ENCODE data around the gene WASL. TPM values are rescaled to one million over a fixed set of nuclear protein-coding genes. Genes with fewer than 3 reads are reported as not detected.
"Not testable (repeated sequence)": the region's sequence is repeated elsewhere in the genome, so short reads cannot be mapped to it uniquely, and the experiment has no call there.

The WASL gene
- polyA plus RNA-seq, 1 donor (not counting 4 experiments of a cell fraction or from before 2014, with no cell fraction given): 17.5 TPM

DNA sequence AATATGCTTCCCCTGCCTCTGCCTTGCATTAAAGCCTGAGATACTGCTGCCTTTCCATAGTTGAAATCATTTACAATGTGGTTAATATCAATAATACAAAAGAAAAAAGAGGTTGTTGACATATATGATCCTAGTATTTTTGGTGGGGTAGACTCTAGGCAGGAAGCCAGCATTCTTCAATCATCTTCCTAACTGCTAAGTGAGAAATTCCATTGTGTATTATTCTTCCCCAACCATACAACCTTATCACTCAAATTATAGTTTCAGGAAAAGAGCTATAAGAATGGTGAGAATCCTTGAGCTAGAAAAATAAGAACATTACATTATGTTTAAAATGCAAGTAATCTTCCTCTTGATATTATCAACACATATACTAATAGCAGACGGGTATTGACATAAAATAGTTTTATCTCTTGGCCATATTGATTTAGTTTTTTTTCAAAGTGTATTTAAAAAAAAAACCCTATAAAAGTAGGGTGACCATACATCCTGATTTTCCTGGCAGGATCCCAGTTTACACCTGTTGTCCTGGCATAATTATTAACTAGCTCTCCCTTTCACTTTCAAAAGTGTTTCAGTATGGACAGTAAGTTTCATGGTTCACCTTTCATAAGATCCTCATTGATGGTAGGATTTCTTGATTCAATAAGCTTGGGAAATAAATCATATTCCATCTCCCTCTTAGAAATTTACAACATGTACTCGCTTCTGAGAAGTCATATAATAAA is 33.4 kb upstream of the WASL start:
- Histone ChIP-seq H3K4me2 (ENCODE audit: control insufficient read depth, extremely low read depth, insufficient read depth, low read depth, low read length) (no peak overlapping the region), H3K4me1 (ENCODE audit: control insufficient read depth, extremely low read depth, insufficient read depth, low read length) (no peaks in the 10 kb centered on the region), H3K27me3 (ENCODE audit: control insufficient read depth, extremely low read depth, insufficient read depth, low read length) (no peaks in the 10 kb centered on the region), H4K20me1 (ENCODE audit: control insufficient read depth, extremely low read depth, insufficient read depth, low read length) (no peaks in the 10 kb centered on the region), H3K9me1 (ENCODE audit: control insufficient read depth, extremely low read depth, insufficient read depth, low read length) (no peaks in the 10 kb centered on the region), H3K9me3 (ENCODE audit: control insufficient read depth, low read depth, low read length) (no peaks in the 10 kb centered on the region), H3K9ac (ENCODE audit: control insufficient read depth, extremely low read depth, insufficient read depth, low read length) (no peak overlapping the region), H3K79me2 (ENCODE audit: control insufficient read depth, insufficient read depth, low read length) (no peaks in the 10 kb centered on the region), H3K36me3 (ENCODE audit: control insufficient read depth in 2 of 2, extremely low read depth in 1 of 2, insufficient read depth in 2 of 2, low read length in 2 of 2) (no peaks in the 10 kb centered on the region), H3K27ac (ENCODE audit: control insufficient read depth, insufficient read depth, low read length) (no peak overlapping the region), H3K4me3 (ENCODE audit: control insufficient read depth in 2 of 3, extremely low read depth in 1 of 3, insufficient read depth in 2 of 3, low read depth in 1 of 3, low read length in 3 of 3) (no peak overlapping the region), H2AFZ (ENCODE audit: control insufficient read depth, low read length) (no peak overlapping the region)
- FAIRE-seq (peak; percentile 63), DNase-seq (ENCODE audit: low read depth, low spot score) (no peak)
- dilution Hi-C loops (cut with MboI; ENCODE audit: extremely low pct_ligation_motif_present, low sequenced_read_pairs): no loop called here
- TF ChIP-seq, protein P1, sequence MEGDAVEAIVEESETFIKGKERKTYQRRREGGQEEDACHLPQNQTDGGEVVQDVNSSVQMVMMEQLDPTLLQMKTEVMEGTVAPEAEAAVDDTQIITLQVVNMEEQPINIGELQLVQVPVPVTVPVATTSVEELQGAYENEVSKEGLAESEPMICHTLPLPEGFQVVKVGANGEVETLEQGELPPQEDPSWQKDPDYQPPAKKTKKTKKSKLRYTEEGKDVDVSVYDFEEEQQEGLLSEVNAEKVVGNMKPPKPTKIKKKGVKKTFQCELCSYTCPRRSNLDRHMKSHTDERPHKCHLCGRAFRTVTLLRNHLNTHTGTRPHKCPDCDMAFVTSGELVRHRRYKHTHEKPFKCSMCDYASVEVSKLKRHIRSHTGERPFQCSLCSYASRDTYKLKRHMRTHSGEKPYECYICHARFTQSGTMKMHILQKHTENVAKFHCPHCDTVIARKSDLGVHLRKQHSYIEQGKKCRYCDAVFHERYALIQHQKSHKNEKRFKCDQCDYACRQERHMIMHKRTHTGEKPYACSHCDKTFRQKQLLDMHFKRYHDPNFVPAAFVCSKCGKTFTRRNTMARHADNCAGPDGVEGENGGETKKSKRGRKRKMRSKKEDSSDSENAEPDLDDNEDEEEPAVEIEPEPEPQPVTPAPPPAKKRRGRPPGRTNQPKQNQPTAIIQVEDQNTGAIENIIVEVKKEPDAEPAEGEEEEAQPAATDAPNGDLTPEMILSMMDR (optimal IDR thresholded peaks at IDR 0.05 in 1 of 3, IDR thresholded peaks at IDR 0.05 in 1 of 3, conservative IDR thresholded peaks at IDR 0.05 in 1 of 3; ENCODE audit: extremely low read depth in 1 of 3, insufficient read depth in 2 of 3, low read length in 3 of 3): no peak
- no peak for TF ChIP-seq EZH2 (IDR thresholded peaks at IDR 0.05; ENCODE audit: low read length)

DNA sequence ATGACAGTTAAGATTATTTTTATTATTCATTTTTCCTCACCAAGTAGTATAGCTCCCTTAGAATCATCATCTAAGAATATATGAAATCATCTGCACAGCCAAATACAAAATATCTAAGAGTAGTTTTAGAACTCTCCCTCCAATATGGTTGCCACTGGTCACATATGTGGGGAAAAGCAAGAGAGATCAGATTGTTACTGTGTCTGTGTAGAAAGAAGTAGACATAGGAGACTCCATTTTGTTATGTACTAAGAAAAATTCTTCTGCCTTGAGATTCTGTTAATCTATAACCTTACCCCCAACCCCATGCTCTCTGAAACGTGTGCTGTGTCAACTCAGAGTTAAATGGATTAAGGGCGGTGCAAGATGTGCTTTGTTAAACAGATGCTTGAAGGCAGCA is 31.7 kb upstream of the WASL start:
- H3K9ac ChIP-seq (ENCODE audit: control insufficient read depth, extremely low read depth, insufficient read depth, low read length); H3K36me3 ChIP-seq (ENCODE audit: control insufficient read depth in 2 of 2, extremely low read depth in 1 of 2, insufficient read depth in 2 of 2, low read length in 2 of 2); H3K4me1 ChIP-seq (ENCODE audit: control insufficient read depth, extremely low read depth, insufficient read depth, low read length); H3K9me3 ChIP-seq (ENCODE audit: control insufficient read depth, low read depth, low read length); H3K4me2 ChIP-seq (ENCODE audit: control insufficient read depth, extremely low read depth, insufficient read depth, low read depth, low read length); H3K27me3 ChIP-seq (ENCODE audit: control insufficient read depth, extremely low read depth, insufficient read depth, low read length); H3K4me3 ChIP-seq (ENCODE audit: control insufficient read depth in 2 of 3, extremely low read depth in 1 of 3, insufficient read depth in 2 of 3, low read depth in 1 of 3, low read length in 3 of 3); H4K20me1 ChIP-seq (ENCODE audit: control insufficient read depth, extremely low read depth, insufficient read depth, low read length); H3K79me2 ChIP-seq (ENCODE audit: control insufficient read depth, insufficient read depth, low read length); FAIRE-seq; H3K9me1 ChIP-seq (ENCODE audit: control insufficient read depth, extremely low read depth, insufficient read depth, low read length); DNase-seq (ENCODE audit: low read depth, low spot score); H3K27ac ChIP-seq (ENCODE audit: control insufficient read depth, insufficient read depth, low read length); dilution Hi-C loops (cut with MboI; ENCODE audit: extremely low pct_ligation_motif_present, low sequenced_read_pairs); H2AFZ ChIP-seq (ENCODE audit: control insufficient read depth, low read length): not testable (repeated sequence)

DNA sequence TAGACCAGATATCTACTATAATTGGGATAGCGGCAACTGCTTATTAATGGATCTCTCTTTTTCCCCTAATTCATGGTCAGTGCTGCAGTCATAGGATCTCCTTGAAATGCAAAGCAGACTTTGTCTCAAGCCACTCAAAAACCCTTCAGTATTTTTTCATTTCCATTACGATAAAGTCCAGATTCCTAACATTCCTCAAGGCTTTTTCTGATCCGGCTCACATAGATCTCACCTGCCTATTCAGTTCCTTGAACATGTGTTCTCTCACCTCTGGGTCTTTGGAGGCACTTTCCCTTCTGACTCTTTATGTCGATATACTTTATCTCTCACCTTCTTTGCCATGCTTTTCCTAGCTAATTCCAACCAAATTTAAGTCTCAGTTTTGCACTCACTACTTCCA is 25.7 kb upstream of the WASL start:
- peaks cover 21% of the 10 kb centered on the region for H3K4me1 ChIP-seq (ENCODE audit: control insufficient read depth, extremely low read depth, insufficient read depth, low read length)
- H3K4me2 ChIP-seq (ENCODE audit: control insufficient read depth, extremely low read depth, insufficient read depth, low read depth, low read length): no peak overlapping the region
- no peak for DNase-seq (ENCODE audit: low read depth, low spot score)
- no peak overlapping the region for H3K4me3 ChIP-seq (ENCODE audit: control insufficient read depth in 2 of 3, extremely low read depth in 1 of 3, insufficient read depth in 2 of 3, low read depth in 1 of 3, low read length in 3 of 3)
- no peak overlapping the region for H3K9ac ChIP-seq (ENCODE audit: control insufficient read depth, extremely low read depth, insufficient read depth, low read length)
- H3K9me1 ChIP-seq (ENCODE audit: control insufficient read depth, extremely low read depth, insufficient read depth, low read length): no peaks in the 10 kb centered on the region
- no peaks in the 10 kb centered on the region for H3K79me2 ChIP-seq (ENCODE audit: control insufficient read depth, insufficient read depth, low read length)
- no peaks in the 10 kb centered on the region for H4K20me1 ChIP-seq (ENCODE audit: control insufficient read depth, extremely low read depth, insufficient read depth, low read length)
- FAIRE-seq: peak; percentile 80
- dilution Hi-C loops (cut with MboI; ENCODE audit: extremely low pct_ligation_motif_present, low sequenced_read_pairs): no loop called here
- no peak overlapping the region for H3K27ac ChIP-seq (ENCODE audit: control insufficient read depth, insufficient read depth, low read length)
- no peaks in the 10 kb centered on the region for H3K9me3 ChIP-seq (ENCODE audit: control insufficient read depth, low read depth, low read length)
- no peak overlapping the region for H2AFZ ChIP-seq (ENCODE audit: control insufficient read depth, low read length)
- TF ChIP-seq, protein P1 (optimal IDR thresholded peaks at IDR 0.05 in 1 of 3, IDR thresholded peaks at IDR 0.05 in 1 of 3, conservative IDR thresholded peaks at IDR 0.05 in 1 of 3; ENCODE audit: extremely low read depth in 1 of 3, insufficient read depth in 2 of 3, low read length in 3 of 3): no peak
- TF ChIP-seq EZH2 (IDR thresholded peaks at IDR 0.05; ENCODE audit: low read length): no peak
- no peaks in the 10 kb centered on the region for H3K36me3 ChIP-seq (ENCODE audit: control insufficient read depth in 2 of 2, extremely low read depth in 1 of 2, insufficient read depth in 2 of 2, low read length in 2 of 2)
- H3K27me3 ChIP-seq (ENCODE audit: control insufficient read depth, extremely low read depth, insufficient read depth, low read length): no peaks in the 10 kb centered on the region
